ENCODE data around the gene ITK.
A peak's percentile ranks its signal among the peaks of the same experiment; 100 is the strongest.

Gene ITK

GRCh38 chr5:157248821-157249470 lies 68.3 kb downstream of the ITK start:
- DNase-seq (ENCODE audit: low spot score): no peak

GRCh38 chr5:157252711-157253465 lies 72.2 kb downstream of the ITK start:
- no peak for DNase-seq (ENCODE audit: low spot score)

GRCh38 chr5:157253547-157253946 lies 72.9 kb downstream of the ITK start:
- peak; percentile 36 for DNase-seq (ENCODE audit: low spot score)

GRCh38 chr5:157258450-157258849 lies 77.8 kb downstream of the ITK start:
- DNase-seq (ENCODE audit: low spot score): no peak

- DNase-seq (ENCODE audit: low spot score): no peak
These were observed 79.1 kb downstream of the ITK start for GRCh38 chr5:157259699-157260098.

GRCh38 chr5:157263496-157264090 lies 83.0 kb downstream of the ITK start:
- DNase-seq (ENCODE audit: low spot score): no peak

GRCh38 chr5:157265714-157266285 lies 85.2 kb downstream of the ITK start, which contains the start of gene CYFIP2:
Gene CYFIP2 (plus strand): TSS chr5:157266123. CDS start chr5:157285362, 19,239 bp downstream.
- DNase-seq (ENCODE audit: low spot score): peak; percentile 66

- no peak for DNase-seq (ENCODE audit: low spot score)
These were observed 85.8 kb downstream of the ITK start for GRCh38 chr5:157266286-157267007.

GRCh38 chr5:157267025-157267424 lies 86.4 kb downstream of the ITK start:
- DNase-seq (ENCODE audit: low spot score): no peak

- peak; percentile 51 for DNase-seq (ENCODE audit: low spot score)
These were observed 87.3 kb downstream of the ITK start for GRCh38 chr5:157267761-157268480.

GRCh38 chr5:157269165-157269671 lies 88.6 kb downstream of the ITK start:
- DNase-seq (ENCODE audit: low spot score): no peak

GRCh38 chr5:157269761-157270272 lies 89.2 kb downstream of the ITK start:
- DNase-seq (ENCODE audit: low spot score): no peak

- DNase-seq (ENCODE audit: low spot score): no peak
These were observed 90.1 kb downstream of the ITK start for GRCh38 chr5:157270771-157271170.

GRCh38 chr5:157271740-157272271 lies 91.2 kb downstream of the ITK start:
- DNase-seq (ENCODE audit: low spot score): no peak

- no peak for DNase-seq (ENCODE audit: low spot score)
These were observed 92.5 kb downstream of the ITK start for GRCh38 chr5:157273131-157273556.

GRCh38 chr5:157275403-157275802 lies 94.8 kb downstream of the ITK start:
- DNase-seq (ENCODE audit: low spot score): no peak

GRCh38 chr5:157278319-157279037 lies 97.8 kb downstream of the ITK start:
- DNase-seq (ENCODE audit: low spot score): no peak

- DNase-seq (ENCODE audit: low spot score): no peak
These were observed 99.1 kb downstream of the ITK start for GRCh38 chr5:157279605-157280239.

- no peak for DNase-seq (ENCODE audit: low spot score)
These were observed 100.3 kb downstream of the ITK start for GRCh38 chr5:157280927-157281326.
